Measurements from ENCODE around the gene GARRE1.
"Not testable (repeated sequence)": the region's sequence is repeated elsewhere in the genome, so short reads cannot be mapped to it uniquely, and the experiment has no call there.

The GARRE1 gene

DNA sequence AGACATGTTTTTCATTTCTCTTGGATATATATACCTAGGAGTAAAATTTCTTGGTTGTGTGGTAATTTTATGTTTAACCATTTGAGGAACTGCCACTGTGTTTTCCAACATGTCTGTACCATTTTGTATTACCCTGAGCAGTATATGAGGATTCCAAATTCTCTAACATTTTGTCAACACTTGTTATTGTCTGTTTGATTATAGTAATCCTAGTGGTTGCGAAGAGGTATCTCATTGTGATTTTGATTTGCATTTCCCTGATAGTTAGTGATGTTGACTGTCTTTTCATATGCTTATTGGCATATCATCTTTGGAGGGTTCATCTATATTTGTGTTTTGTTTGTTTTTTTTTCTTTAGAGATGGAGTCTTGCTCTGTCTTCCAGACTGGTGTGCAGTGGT lies 21.4 kb downstream of the GARRE1 start:
- Histone ChIP-seq H3K36me3 (peaks cover 0 to 9% (median 8%) of the 10 kb centered on the region in 11 experiments; a peak in 12 of 22 replicates), H3K4me2 (no peak overlapping the region), H3K4me3 (no peak overlapping the region), H3K9me3 (replicated peaks in 1 of 11) (peaks cover 0 to 16% (median 9%) of the 10 kb centered on the region in 11 experiments; a peak in 12 of 22 replicates), H3K27me3 (no peaks in the 10 kb centered on the region), H4K20me1 (peaks cover 0 to 17% (median 0%) of the 10 kb centered on the region in 11 experiments; a peak in 5 of 22 replicates), H3K9ac (no peak overlapping the region), H3K27ac (no peak overlapping the region), H3K4me1 (peaks cover 10 to 25% (median 18%) of the 10 kb centered on the region in 10 experiments)
- TF ChIP-seq Cebpa-rat (IDR thresholded peaks at IDR 0.05): no peak

- peaks cover 0 to 16% (median 9%) of the 10 kb centered on the region in 11 experiments; a peak in 12 of 22 replicates for H3K9me3 ChIP-seq (replicated peaks in 1 of 11)
- H3K9ac ChIP-seq: no peak overlapping the region
- no peaks in the 10 kb centered on the region for H3K27me3 ChIP-seq
- H3K4me3 ChIP-seq: no peak overlapping the region
- peaks cover under 1 to 15% (median 9%) of the 10 kb centered on the region in 10 experiments; a peak in 17 of 20 replicates for H3K4me1 ChIP-seq
- H4K20me1 ChIP-seq: peaks cover 0 to 12% (median 0%) of the 10 kb centered on the region in 11 experiments; a peak in 3 of 22 replicates
- peaks cover 0 to 16% (median 8%) of the 10 kb centered on the region in 11 experiments; a peak in 12 of 22 replicates for H3K36me3 ChIP-seq
- H3K4me2 ChIP-seq: no peak overlapping the region
- no peak for TF ChIP-seq Cebpa-rat (IDR thresholded peaks at IDR 0.05)
- H3K27ac ChIP-seq: no peak overlapping the region
These were observed 22.3 kb downstream of the GARRE1 start for GRCh38 chr19:34276614-34277013.

DNA sequence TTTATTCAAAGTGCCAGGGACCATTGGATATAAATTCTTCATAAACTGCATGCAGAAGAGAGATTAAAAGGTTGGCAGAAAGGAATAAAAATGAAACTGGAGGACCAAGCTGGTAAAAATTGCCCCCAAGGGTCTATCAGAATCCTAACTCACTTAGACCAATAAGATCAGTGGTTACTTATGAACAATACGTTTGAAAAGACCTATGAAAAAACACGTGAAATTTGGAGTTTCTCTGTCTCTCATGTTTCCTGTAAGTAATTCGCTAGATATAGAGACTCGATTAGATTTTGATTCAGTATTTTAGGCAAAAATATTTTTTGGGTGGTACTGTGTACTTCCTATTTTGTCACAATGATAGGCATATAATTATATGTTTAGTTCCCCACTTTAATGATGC lies 22.9 kb downstream of the GARRE1 start:
- Histone ChIP-seq H3K4me2 (no peak overlapping the region), H4K20me1 (peaks cover 0 to 12% (median 0%) of the 10 kb centered on the region in 11 experiments; a peak in 3 of 22 replicates), H3K4me1 (peaks cover 0 to 9% (median 3%) of the 10 kb centered on the region in 10 experiments; a peak in 10 of 20 replicates), H3K27me3 (no peaks in the 10 kb centered on the region), H3K4me3 (no peak overlapping the region), H3K27ac (no peak overlapping the region), H3K9ac (no peak overlapping the region), H3K9me3 (replicated peaks in 1 of 11) (peaks cover 0 to 16% (median 9%) of the 10 kb centered on the region in 11 experiments; a peak in 12 of 22 replicates), H3K36me3 (peaks cover 0 to 19% (median 8%) of the 10 kb centered on the region in 11 experiments; a peak in 12 of 22 replicates)
- TF ChIP-seq Cebpa-rat (IDR thresholded peaks at IDR 0.05): no peak

- peaks cover 0 to 18% (median 0%) of the 10 kb centered on the region in 11 experiments; a peak in 4 of 22 replicates for H4K20me1 ChIP-seq
- H3K9ac ChIP-seq: no peak overlapping the region
- no peak overlapping the region for H3K4me3 ChIP-seq
- H3K9me3 ChIP-seq (replicated peaks in 1 of 11): peaks cover 0 to 16% (median 9%) of the 10 kb centered on the region in 11 experiments; a peak in 12 of 22 replicates
- no peaks in the 10 kb centered on the region for H3K27me3 ChIP-seq
- H3K36me3 ChIP-seq: peaks cover 0 to 19% (median 8%) of the 10 kb centered on the region in 11 experiments; a peak in 12 of 22 replicates
- H3K4me1 ChIP-seq: peaks cover 0 to 11% (median 0%) of the 10 kb centered on the region in 10 experiments; a peak in 3 of 20 replicates
- no peak overlapping the region for H3K27ac ChIP-seq
- no peak overlapping the region for H3K4me2 ChIP-seq
- TF ChIP-seq Cebpa-rat (IDR thresholded peaks at IDR 0.05): no peak
These were observed 24.4 kb downstream of the GARRE1 start for GRCh38 chr19:34278783-34279182.

DNA sequence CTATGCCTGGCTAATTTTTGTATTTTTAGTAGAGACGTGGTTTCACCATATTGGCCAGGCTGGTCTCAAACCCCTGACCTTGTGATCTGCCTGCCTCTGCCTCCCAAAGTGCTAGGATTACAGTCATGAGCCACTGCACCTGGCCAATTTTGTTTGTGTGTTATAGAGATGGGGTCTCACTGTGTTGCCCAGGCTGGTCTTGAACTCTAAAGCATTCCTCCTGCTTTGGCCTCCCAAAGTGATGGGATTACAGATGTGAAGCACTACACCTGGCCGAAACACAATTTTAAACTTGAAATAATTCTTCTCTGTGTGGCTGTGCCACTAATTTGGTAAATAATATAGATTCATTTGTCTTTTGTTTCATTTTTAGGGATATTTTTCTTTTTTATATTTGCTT lies 27.1 kb downstream of the GARRE1 start:
- H3K27me3 ChIP-seq, H3K27ac ChIP-seq, H3K9ac ChIP-seq, H3K4me3 ChIP-seq, H3K4me2 ChIP-seq: not testable (repeated sequence)
- Histone ChIP-seq H3K36me3 (peaks cover 0 to 33% (median 9%) of the 10 kb centered on the region in 11 experiments; a peak in 12 of 22 replicates), H3K4me1 (peaks cover 0 to 11% (median 0%) of the 10 kb centered on the region in 10 experiments; a peak in 2 of 20 replicates), H4K20me1 (peaks cover 0 to 13% (median 0%) of the 10 kb centered on the region in 11 experiments; a peak in 2 of 22 replicates), H3K9me3 (replicated peaks in 1 of 11) (peaks cover 0 to 10% (median 8%) of the 10 kb centered on the region in 11 experiments; a peak in 10 of 22 replicates)

DNA sequence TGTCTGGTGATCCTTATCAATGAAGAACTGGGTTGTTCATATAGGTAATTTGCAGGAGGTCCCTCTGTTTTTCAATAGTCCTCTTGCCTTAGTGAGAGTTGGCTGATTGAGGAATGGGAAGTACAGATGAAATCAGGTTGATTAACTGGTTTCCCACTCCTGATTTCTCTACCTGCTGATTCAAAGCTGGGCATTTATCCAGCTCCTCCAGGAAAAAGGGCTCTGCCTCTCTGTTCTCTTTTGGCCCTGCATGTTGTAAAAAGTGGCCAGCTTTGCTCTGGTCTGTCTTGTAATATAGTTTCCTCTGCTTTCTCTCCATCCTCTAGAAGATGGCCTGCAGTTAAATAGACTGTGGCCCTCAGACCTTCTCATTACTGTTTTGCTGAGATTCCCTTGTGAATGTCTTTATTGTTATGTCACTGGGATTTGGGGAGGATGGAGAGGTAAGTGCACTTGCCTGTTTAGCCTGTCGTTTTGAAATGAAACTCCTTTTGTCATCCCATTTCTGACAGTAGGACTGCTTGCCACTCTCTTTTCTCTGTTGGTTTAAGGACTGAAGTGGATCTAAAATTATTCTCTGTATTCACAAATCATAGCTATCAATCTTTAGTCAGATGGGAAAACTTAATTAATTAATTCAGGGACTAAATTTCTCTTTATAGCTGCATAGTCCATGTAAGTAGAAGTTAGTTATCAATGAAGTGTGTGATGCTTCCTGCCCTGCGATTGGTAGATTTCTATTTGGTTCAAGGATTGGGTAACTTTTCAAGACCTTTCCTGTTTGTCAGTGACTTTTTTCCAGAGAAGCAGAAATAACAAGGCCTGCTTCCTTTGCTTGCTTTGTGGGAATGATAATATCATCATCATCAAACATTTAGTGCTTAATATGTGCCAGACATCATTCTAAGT lies 28.5 kb downstream of the GARRE1 start:
- H3K9me3 ChIP-seq (replicated peaks in 1 of 11): peaks cover 0 to 21% (median 9%) of the 10 kb centered on the region in 11 experiments; a peak in 12 of 22 replicates
- peaks cover 0 to 46% (median 11%) of the 10 kb centered on the region in 11 experiments; a peak in 13 of 22 replicates for H3K36me3 ChIP-seq
- H3K9ac ChIP-seq: no peak overlapping the region
- H3K27ac ChIP-seq: no peak overlapping the region
- peaks cover 0 to 6% (median 0%) of the 10 kb centered on the region in 11 experiments; a peak in 1 of 22 replicates for H4K20me1 ChIP-seq
- peaks cover 0 to 14% (median 0%) of the 10 kb centered on the region in 10 experiments; a peak in 4 of 20 replicates for H3K4me1 ChIP-seq
- no peaks in the 10 kb centered on the region for H3K27me3 ChIP-seq
- no peak overlapping the region; a peak in 1 of 22 replicates for H3K4me2 ChIP-seq
- H3K4me3 ChIP-seq: no peak overlapping the region
- TF ChIP-seq Cebpa-rat (IDR thresholded peaks at IDR 0.05): no peak

- peaks cover 0 to 20% (median 0%) of the 10 kb centered on the region in 10 experiments; a peak in 6 of 20 replicates for H3K4me1 ChIP-seq
- no peak overlapping the region for H3K4me3 ChIP-seq
- peaks cover 0 to 38% (median 5%) of the 10 kb centered on the region in 11 experiments; a peak in 8 of 22 replicates for H3K36me3 ChIP-seq
- H3K27ac ChIP-seq: no peak overlapping the region
- H3K27me3 ChIP-seq: no peaks in the 10 kb centered on the region
- H4K20me1 ChIP-seq: peaks cover 0 to 6% (median 0%) of the 10 kb centered on the region in 11 experiments; a peak in 1 of 22 replicates
- peaks cover 0 to 13% (median 6%) of the 10 kb centered on the region in 11 experiments; a peak in 7 of 22 replicates for H3K9me3 ChIP-seq (replicated peaks in 1 of 11)
- H3K9ac ChIP-seq: no peak overlapping the region
- H3K4me2 ChIP-seq: no peak overlapping the region
- TF ChIP-seq Cebpa-rat (IDR thresholded peaks at IDR 0.05): no peak
These were observed 30.2 kb downstream of the GARRE1 start for GRCh38 chr19:34284505-34284904.

DNA sequence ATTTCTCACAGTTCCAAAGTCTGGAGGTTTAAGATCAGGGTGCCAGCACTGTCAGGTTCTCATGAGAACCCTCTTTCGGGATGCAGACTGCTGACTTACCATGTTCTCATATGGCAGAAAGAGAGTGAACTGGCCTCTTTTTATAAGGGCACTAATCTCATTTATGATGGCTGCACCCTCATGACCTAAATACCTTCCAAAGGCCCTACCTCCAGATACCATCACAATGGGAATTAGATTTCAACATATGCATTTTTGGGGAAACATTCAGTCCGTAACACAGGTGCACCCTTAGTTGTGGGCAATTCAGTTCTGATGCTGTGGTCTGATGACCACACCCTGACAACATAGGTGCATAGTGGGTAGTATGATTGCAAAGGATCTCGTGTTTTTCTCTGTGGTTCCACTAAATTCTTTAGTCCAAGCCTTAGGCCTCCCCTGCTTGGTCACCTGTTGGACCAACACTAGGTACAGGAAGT lies 33.3 kb downstream of the GARRE1 start:
- H4K20me1 ChIP-seq: peaks cover 0 to 6% (median 0%) of the 10 kb centered on the region in 11 experiments; a peak in 1 of 22 replicates
- H3K27me3 ChIP-seq: no peaks in the 10 kb centered on the region
- TF ChIP-seq Cebpa-rat (IDR thresholded peaks at IDR 0.05): no peak
- H3K27ac ChIP-seq: no peak overlapping the region
- H3K4me1 ChIP-seq: peaks cover 0 to 19% (median 0%) of the 10 kb centered on the region in 10 experiments; a peak in 6 of 20 replicates
- H3K4me2 ChIP-seq: peak overlapping the region in 3 of 11 experiments; percentile 13 to 23 (median 17); a peak in 3 of 22 replicates
- no peak overlapping the region for H3K4me3 ChIP-seq
- peaks cover 0 to 13% (median 6%) of the 10 kb centered on the region in 11 experiments; a peak in 6 of 22 replicates for H3K9me3 ChIP-seq (replicated peaks in 1 of 11)
- no peak overlapping the region for H3K9ac ChIP-seq
- peaks cover 0 to 27% (median 5%) of the 10 kb centered on the region in 11 experiments; a peak in 8 of 22 replicates for H3K36me3 ChIP-seq

Measured in BLaER1 treated with 17β-estradiol and CSF1 and Interleukin-3, amounts not matched to agents 10 nM and 100 nM (cell line).